GM19463 (cell line): ENCODE measurements around the gene ASIC1.
"Not testable (repeated sequence)": the region's sequence is repeated elsewhere in the genome, so short reads cannot be mapped to it uniquely, and the experiment has no call there.

Experiments
- ATAC-seq: cut with Tn5 transposase; IDR thresholded peaks from one replicate; pipeline ENCODE4 v1.9.1; 2021; ENCODE audit warnings: mild to moderate bottlenecking, moderate library complexity; ENCODE audit not compliant: unreplicated experiment

Gene ASIC1

DNA sequence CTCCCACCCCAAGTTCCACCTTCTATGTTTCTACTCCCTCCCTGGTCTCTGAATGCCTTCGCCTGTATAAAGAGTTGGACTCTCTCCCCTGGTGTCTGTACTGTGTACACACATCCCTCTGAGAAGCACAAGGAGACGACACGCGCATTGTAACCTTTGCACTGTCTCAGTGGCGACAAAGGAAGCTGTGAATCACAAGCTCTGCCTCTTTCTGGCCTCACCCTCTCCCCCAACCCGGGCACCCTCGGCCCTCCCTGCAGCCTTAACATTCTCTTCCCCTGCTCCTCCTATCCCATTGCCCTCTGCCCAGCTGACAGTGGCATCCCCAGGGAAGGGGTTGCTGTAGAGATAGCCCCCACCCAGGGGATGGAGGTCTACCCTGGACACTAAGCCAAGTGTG, 25.2 kb downstream of the ASIC1 start:
- no peak for ATAC-seq

DNA sequence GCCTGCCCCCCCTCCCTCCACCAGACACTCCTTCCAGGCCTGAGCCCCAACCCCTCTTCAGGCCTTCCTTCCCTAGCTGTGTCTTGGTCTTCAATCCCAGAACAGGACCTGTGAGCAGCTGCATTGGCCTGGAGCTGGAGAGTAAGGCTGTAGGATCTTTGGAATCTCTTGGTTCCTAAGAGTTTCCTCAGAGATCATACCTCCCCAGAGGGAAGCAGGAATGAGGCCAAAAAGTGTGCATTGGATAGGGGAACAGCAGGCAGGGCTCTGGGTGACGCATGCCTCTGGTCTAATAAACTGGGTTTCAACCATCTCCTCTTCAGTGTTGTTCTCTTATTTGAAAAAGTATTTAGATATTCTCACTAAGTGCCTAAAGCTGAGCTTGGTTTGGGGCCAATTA, 25.9 kb downstream of the ASIC1 start:
- ATAC-seq: no peak

- ATAC-seq: not testable (repeated sequence)
Measured at GRCh38 chr12:50084409-50084774, 27.0 kb downstream of the ASIC1 start.

DNA sequence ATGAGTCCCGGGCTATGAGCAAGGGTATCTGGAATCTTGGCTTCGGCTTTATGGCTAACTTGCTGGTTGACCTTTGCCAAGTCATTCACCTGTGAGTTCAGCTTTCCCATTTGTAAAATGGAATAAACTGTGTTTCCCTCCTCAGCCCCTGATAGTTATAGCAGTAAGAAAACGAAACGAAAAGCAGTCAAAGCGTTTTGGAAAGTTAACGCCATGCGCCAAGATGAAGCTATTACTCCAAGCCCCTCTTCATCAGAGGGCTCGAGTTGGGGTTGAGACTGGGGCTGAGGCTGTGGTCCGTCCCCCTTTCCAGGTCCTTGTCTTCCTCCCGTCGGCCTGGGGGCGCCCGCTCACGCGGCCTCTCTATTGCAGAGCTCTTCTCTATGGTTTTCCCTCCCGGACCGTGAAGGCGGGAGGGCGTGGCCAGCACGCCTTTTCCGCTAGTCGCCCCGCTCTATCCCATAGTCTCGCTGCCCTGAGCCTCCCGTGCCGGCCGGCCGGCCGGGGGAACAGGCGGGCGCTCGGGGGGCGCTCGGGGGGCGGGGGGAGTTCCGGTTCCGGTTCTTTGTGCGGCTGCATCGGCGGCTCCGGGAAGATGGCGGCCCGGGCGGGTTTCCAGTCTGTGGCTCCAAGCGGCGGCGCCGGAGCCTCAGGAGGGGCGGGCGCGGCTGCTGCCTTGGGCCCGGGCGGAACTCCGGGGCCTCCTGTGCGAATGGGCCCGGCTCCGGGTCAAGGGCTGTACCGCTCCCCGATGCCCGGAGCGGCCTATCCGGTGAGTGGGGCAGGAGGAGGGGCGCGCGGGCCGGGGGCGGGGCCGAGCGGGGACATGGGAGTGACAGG, 27.6 kb downstream of the ASIC1 start, which contains the start of gene SMARCD1:
Gene SMARCD1, plus strand, starts transcription at position 568 of the 840 bp plus-strand sequence. Its CDS starts 28 bp downstream, at position 596.
- peak; percentile 90 for ATAC-seq

GRCh38 chr12:50085615-50086072, 28.2 kb downstream of the ASIC1 start:
- no peak for ATAC-seq

DNA sequence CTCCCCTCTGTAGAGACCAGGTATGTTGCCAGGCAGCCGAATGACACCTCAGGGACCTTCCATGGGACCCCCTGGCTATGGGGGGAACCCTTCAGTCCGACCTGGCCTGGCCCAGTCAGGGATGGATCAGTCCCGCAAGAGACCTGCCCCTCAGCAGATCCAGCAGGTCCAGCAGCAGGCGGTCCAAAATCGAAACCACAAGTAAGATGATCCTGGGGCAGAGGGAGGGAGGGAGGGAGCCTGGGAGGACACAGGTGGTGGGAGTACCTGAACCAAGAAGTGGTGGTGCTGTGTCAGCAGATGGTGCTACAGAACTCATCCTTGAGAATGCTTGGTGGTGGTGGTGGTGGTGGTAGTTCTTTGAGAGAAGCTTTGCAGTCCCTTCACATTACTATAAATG, 28.8 kb downstream of the ASIC1 start:
- no peak for ATAC-seq

DNA sequence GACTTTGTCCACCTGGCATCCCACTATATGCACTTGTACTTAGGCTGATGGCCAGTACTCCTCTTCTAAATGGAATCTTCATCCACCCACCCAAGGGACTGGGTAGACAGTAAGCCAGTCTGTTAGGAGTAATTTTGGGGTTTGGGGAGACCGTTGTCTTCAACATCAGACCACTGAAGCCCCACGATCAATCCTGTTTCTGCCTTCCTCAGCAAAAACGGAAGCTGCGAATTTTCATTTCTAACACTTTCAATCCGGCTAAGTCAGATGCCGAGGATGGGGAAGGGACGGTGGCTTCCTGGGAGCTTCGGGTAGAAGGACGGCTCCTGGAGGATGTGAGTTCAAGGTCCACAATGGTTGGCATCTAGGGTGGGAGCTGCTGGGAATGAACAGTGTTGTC, 29.8 kb downstream of the ASIC1 start:
- no peak for ATAC-seq

DNA sequence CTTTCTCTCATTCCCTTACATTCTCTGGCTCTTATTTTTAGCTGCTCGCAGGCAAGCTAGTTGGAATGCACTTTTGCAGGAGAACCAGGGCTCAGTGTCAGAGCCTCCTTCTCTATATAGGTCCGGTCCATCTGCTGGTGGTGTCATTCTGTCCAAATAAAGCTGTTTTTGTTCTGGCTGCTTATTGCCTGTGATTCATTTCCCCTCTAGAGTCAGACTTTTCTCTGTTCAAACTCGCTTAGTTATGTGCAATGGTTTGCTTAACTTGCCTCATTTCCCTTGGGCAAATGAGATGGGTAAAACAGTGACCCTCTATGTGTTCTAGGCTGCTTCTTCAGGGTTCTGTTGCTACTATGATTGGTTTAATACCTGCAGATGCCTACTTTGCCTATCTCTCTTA, 30.6 kb downstream of the ASIC1 start:
- ATAC-seq: no peak

- ATAC-seq: no peak
Measured at GRCh38 chr12:50088577-50089335, 31.4 kb downstream of the ASIC1 start.

GRCh38 chr12:50089730-50090129, 32.3 kb downstream of the ASIC1 start:
- ATAC-seq: no peak

GRCh38 chr12:50090391-50090790, 33.0 kb downstream of the ASIC1 start:
- no peak for ATAC-seq

DNA sequence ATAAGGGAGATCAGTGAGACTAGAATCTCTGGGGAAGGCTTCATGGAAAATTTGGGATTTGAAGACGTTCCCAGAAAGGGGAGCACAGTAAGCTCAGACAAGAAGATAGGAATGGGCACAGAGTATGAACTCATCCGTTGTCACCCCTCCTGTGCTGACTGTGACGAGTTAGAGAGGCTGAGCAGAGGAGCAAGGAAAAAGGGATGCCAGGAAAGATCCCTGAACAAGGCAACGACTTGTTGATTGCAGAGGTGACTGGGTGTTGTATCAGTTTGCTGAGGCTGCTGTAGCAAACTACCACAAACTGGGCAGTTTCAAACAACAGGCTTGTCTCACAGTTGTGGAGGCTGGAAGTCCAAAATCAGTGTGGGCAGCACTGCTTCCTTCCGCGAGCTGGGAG, 40.6 kb downstream of the ASIC1 start:
- no peak for ATAC-seq

DNA sequence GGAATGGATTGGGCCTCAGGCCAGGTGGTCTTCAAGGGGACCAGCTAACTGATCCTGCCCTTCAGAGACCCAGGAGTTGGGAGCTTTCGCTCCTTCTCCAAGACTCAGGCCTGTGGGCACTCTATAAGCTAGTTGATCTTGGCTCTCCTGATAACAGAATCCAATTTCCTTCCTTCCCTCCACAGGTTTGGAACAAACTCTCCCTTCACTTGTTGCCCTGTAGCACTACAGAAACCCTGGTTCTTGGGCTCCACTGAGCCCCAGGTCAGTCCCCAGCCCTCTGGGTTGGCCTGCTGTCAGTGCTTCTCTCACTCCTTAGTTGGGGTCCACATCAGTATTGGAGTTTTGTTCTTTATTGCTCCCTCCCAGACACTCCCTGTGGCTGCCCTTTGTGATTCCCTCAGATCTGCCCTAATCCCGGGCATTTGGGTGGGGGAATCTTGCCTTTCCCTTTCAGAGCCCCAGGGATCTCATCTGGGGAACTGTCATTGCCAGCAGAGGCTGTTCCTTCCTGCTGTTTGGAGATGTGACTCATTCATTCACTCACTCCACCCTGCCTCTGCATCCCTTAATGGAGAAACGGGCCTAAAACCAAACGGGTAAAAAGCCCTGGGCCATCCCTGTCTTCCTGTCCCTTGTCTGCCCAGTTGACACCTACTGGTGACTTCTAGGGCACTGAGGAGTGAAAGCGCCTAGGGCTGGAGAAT, 42.1 kb downstream of the ASIC1 start:
- ATAC-seq: no peak

DNA sequence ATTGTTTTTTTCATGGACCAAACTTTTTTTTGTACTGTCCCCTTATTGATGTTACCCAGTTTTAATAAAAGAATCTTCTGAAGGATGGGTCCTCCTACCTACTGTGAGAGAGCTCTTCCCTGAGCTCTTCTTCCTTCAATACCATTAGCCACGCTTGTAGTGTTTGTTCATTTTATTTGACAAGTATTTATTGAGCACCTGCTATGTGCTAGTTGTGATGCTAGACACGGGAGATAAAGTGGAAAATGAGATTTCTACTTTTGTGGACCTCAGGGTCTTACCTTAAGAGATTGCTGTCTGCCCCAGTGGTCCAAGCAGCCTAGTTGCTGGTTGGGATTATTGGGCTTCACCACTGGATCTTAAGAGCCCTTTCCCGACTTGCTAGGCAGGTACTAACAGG, 43.2 kb downstream of the ASIC1 start:
- no peak for ATAC-seq

DNA sequence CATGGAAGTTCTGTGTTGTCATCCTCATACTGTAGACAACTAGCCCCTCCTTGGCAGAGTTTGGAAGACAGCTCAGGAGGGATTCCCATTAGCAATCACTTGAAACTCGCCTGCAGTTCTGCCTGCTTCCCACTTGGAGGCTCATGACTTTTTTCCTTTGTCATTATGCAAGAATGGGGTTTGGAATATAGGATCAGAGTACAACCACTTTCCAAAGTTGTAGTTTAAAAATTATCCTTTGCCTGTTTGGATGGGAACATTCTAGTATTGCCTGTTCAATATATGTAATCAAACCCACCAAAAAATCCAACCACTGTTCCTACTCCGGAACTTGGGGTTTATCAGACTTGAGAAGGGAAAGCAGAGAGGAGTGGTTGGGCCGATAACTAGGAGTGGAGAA, 44.3 kb downstream of the ASIC1 start:
- no peak for ATAC-seq

GRCh38 chr12:50102131-50102531, 44.7 kb downstream of the ASIC1 start:
- ATAC-seq: no peak

DNA sequence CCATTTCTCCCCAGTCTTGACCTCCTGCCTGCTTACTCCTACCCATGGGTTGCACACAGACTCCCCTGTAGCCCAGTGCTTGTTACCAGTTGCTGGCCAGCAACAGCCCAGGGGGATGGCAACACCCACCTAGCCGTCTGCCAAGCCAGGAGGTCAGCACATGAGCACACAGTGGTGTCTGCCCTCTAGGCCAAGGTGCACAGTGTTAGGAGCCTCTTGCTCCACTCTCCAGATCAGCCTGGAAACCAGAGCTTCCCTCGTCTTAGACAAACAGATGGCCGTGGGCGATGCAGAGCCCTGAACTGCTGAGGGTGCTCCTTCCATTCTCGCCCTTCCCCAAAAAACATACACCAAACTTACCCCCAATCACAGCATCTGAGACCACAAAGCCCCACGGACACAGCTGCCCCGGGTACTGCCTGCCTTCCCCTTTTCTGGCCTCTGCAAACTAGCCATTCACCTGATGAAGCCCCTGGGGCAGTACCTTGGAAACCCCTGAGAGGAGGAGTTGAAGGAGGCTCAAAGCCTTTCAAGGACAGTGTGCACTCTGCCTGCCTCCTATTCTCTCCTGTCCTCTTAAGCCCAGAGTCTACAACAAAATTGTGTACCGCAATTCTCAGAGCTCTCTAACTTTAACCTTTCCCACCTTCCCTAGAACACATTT, 45.4 kb downstream of the ASIC1 start:
- no peak for ATAC-seq

DNA sequence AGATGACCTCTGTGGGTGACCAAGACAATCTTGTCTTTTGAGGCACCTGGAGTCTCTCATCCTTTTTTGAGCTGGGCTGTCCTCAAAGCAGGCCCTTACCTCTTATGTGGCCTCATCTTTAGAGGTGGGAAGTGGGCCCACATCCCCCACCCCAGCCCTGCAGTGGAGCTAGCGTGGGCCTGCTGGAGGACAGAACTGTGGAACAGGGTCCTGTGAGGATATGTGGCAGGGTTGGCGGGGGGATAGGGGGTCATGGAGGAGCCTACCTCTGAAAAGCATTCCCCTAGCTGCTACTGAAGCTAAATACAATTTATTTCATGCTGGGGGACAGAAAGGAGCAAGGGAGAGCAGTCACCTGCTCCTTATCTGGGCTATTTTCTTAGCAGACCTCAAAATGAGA, 46.0 kb downstream of the ASIC1 start:
- no peak for ATAC-seq

DNA sequence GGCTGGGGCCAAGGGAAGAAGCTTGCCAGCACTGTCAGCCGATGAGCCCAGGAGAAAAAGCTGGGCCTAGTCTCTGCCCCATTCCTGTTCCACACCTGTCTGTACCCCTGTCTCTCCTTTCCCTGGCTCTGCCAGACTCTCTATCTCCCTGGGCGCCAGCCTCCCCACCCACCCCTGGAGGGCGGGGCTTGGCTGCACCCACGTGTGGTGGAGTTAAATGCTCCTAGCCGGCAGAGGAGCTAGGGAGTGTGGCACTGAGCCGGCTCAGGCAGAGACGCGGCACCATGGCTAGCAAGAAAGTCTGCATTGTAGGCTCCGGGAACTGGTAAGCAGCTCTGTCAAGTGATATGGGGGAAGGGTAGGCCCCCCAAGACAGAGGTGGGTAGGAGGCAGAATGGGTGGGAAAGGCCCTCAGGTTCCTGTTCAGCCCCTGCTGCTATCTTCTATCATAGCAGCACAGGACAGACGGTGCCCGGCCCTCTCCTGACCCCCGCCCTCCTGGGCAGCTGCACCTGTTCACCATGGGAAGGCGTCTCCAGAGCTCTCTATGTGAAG, 46.4 kb downstream of the ASIC1 start, which contains the start of gene GPD1:
Gene GPD1, plus strand, starts transcription at position 242 of the 555 bp plus-strand sequence. Its CDS starts 43 bp downstream, at position 285.
- ATAC-seq: no peak
